Limb (tissue), 2 donors: ENCODE measurements around the gene KLB.
"Not testable (repeated sequence)": the region's sequence is repeated elsewhere in the genome, so short reads cannot be mapped to it uniquely, and the experiment has no call there.

Source experiments
- DNase-seq, 2 donors: peaks; one replicate each; pipeline ENCODE4 v3.0.0-alpha.2; 2016; ENCODE audit errors: extremely low spot score in 2 of 2

Gene KLB

GRCh38 chr4:39406763-39407583 lies at the start of gene KLB:
Gene KLB (plus strand): TSS chr4:39406930. CDS start chr4:39406950, 20 bp downstream.
- no peak for DNase-seq

GRCh38 chr4:39357002-39357401 lies 49.7 kb upstream of the KLB start:
- DNase-seq, result no peak

- not testable (repeated sequence) for DNase-seq
Observed at GRCh38 chr4:39360611-39361010, 46.1 kb upstream of the KLB start.

GRCh38 chr4:39362827-39363226 lies 43.9 kb upstream of the KLB start:
- no peak for DNase-seq

- no peak for DNase-seq
Observed at GRCh38 chr4:39363773-39364393, 42.8 kb upstream of the KLB start.

GRCh38 chr4:39365360-39365759 lies 41.4 kb upstream of the KLB start:
- DNase-seq, result no peak

- DNase-seq, result peak; percentile 92 to 95
Observed at GRCh38 chr4:39365830-39366771, 40.6 kb upstream of the KLB start, which contains the start of gene RFC1. Gene RFC1 (minus strand): TSS chr4:39366362. CDS start chr4:39366241, 121 bp downstream.

- DNase-seq, result no peak
Observed at GRCh38 chr4:39367166-39367565, 39.6 kb upstream of the KLB start.

GRCh38 chr4:39369301-39369700 lies 37.4 kb upstream of the KLB start:
- DNase-seq, result no peak

GRCh38 chr4:39371209-39371608 lies 35.5 kb upstream of the KLB start:
- DNase-seq, result not testable (repeated sequence)

GRCh38 chr4:39375478-39375877 lies 31.3 kb upstream of the KLB start:
- no peak for DNase-seq

- no peak for DNase-seq
Observed at GRCh38 chr4:39383690-39384089, 23.0 kb upstream of the KLB start.

- no peak for DNase-seq
Observed at GRCh38 chr4:39384563-39384962, 22.2 kb upstream of the KLB start.

- DNase-seq, result no peak
Observed at GRCh38 chr4:39390603-39391002, 16.1 kb upstream of the KLB start.

- no peak for DNase-seq
Observed at GRCh38 chr4:39394706-39395105, 12.0 kb upstream of the KLB start.

GRCh38 chr4:39401640-39402039 lies 5.1 kb upstream of the KLB start:
- DNase-seq, result not testable (repeated sequence)

- DNase-seq, result no peak
Observed at GRCh38 chr4:39407584-39407885, 805 bp downstream of the KLB start.

GRCh38 chr4:39410415-39410814 lies 3.7 kb downstream of the KLB start:
- DNase-seq, result no peak

- DNase-seq, result not testable (repeated sequence)
Observed at GRCh38 chr4:39411561-39411960, 4.8 kb downstream of the KLB start.

- DNase-seq, result no peak
Observed at GRCh38 chr4:39415678-39416283, 9.1 kb downstream of the KLB start.

- no peak for DNase-seq
Observed at GRCh38 chr4:39422247-39422646, 15.5 kb downstream of the KLB start.
